Measurements from ENCODE around the gene ADCK1. TPM values are rescaled to one million over a fixed set of nuclear protein-coding genes. Genes with fewer than 3 reads are reported as not detected.

The ADCK1 gene
- total and polyA plus RNA-seq, 8 donors = 0.58 to 39.1 (median 4.0) TPM

Small RNA genes lying within 50 kb of the gene (small RNA-seq; reads per million reads assigned to genes)
- 0 reads per million in 4 donors for gene RF00019

Other genes starting within 250 kb of the ADCK1 start
- 10 to 100 TPM in 4 of 5 donors, 1 to 10 TPM in 1; 9.3 to 97.5 (median 30.3) TPM for gene SPTLC2, start 183.5 kb upstream of the ADCK1 start, total RNA-seq
- gene SPTLC2, start 183.5 kb upstream of the ADCK1 start, polyA plus RNA-seq = 1 to 10 TPM; 3.4 to 7.6 (median 4.9) TPM
- 10 to 100 TPM in 3 of 5 donors, 1 to 10 TPM in 1, not detected in 1; 7.0 to 21.6 (median 12.9) TPM for gene ALKBH1, start 92.1 kb upstream of the ADCK1 start, total RNA-seq
- 10 to 100 TPM in 1 of 3 donors, 1 to 10 TPM in 2; 5.7 to 10.2 (median 6.0) TPM for gene ALKBH1, start 92.1 kb upstream of the ADCK1 start, polyA plus RNA-seq
- 100 to 1,000 TPM in 4 of 5 donors, 10 to 100 TPM in 1; 36.8 to 450 (median 217) TPM for gene SLIRP, start 92.0 kb upstream of the ADCK1 start, total RNA-seq
- gene SLIRP, start 92.0 kb upstream of the ADCK1 start, polyA plus RNA-seq = 100 to 1,000 TPM; 391 to 419 (median 417) TPM
- 100 to 1,000 TPM in 1 of 5 donors, 10 to 100 TPM in 3, 1 to 10 TPM in 1; 8.2 to 152 (median 49.8) TPM for gene SNW1, start 39.0 kb upstream of the ADCK1 start, total RNA-seq
- 10 to 100 TPM; 33.2 to 62.6 (median 33.3) TPM for gene SNW1, start 39.0 kb upstream of the ADCK1 start, polyA plus RNA-seq